ENCODE data around the gene PDCD4. TPM values are rescaled to one million over a fixed set of nuclear protein-coding genes. Genes with fewer than 3 reads are reported as not detected.

PDCD4 gene
- 11.2 TPM for polyA plus RNA-seq (2013, experiment 1 of 2)
- 30.2 TPM for polyA plus RNA-seq (2013, experiment 2 of 2)

GRCh38 chr10:110871298-110872084 is at the start of gene PDCD4:
Gene PDCD4 (plus strand): TSS chr10:110871928. CDS start chr10:110876028, 4,100 bp downstream.
- H3K27ac ChIP-seq (ENCODE audit: low read depth, low read length), result peak within 1 kb of the TSS; percentile 96
- peaks cover 20% of the 10 kb centered on the region for H3K4me1 ChIP-seq (ENCODE audit: insufficient read depth, low read length)
- no peaks in the 10 kb centered on the region; the same call in 1 of the 2 replicates for H3K36me3 ChIP-seq (ENCODE audit: insufficient read depth, low read length)
- WGBS, result 2% methylated on average over 47 of the region's 47 CpGs
- peak within 1 kb of the TSS; percentile 71 for H3K4me3 ChIP-seq (ENCODE audit: low read length)
- H3K9ac ChIP-seq (ENCODE audit: low read depth, low read length), result peak within 1 kb of the TSS; percentile 74
- no peaks in the 10 kb centered on the region for H3K27me3 ChIP-seq (ENCODE audit: insufficient read depth, low read length)
- no peaks in the 10 kb centered on the region for H3K9me3 ChIP-seq (ENCODE audit: insufficient read depth, low read depth, low read length)

DNA sequence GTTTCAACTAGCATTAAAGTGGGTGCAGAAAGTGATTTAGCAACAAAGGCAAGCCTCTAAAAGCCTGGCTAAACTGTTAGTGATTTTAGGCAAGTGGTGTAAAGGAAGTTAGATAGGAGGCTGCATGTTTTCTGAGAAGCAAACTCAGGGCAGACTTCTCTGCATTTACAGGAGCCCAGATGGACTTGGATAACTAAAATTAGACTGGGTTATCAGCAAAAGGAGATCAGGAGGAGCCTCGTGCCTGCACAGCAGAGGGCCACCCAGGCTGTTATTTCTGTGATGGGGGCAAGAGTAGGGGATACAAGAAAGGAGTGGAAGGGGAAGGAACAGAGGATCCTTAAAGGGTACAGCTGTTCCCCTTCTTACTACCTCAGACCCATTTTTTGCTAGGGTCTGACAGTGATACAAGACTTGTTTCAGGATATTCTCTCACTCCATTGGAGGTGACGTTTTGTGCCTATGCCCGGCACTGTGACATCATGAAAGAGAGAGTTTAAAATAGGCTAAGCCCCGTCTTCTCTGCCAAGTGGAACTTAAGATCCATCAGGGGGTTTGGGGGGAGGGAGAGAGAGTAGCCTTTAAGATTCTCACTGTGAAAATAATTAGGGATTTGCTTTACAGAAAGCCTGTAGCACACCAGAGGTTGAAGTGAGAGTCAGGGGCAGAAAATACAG is 49.6 kb upstream of the PDCD4 start:
- Histone ChIP-seq H3K36me3 (ENCODE audit: insufficient read depth, low read length) (no peaks in the 10 kb centered on the region), H3K9me3 (ENCODE audit: insufficient read depth, low read depth, low read length) (no peaks in the 10 kb centered on the region), H3K4me3 (ENCODE audit: low read length) (no peak overlapping the region), H3K9ac (ENCODE audit: low read depth, low read length) (peak overlapping the region; percentile 15; the same call in 1 of the 2 replicates), H3K27ac (ENCODE audit: low read depth, low read length) (no peak overlapping the region), H3K27me3 (ENCODE audit: insufficient read depth, low read length) (no peaks in the 10 kb centered on the region), H3K4me1 (ENCODE audit: insufficient read depth, low read length) (peaks cover 15% of the 10 kb centered on the region)
- 82% methylated on average over 4 of the region's 4 CpGs for WGBS

DNA sequence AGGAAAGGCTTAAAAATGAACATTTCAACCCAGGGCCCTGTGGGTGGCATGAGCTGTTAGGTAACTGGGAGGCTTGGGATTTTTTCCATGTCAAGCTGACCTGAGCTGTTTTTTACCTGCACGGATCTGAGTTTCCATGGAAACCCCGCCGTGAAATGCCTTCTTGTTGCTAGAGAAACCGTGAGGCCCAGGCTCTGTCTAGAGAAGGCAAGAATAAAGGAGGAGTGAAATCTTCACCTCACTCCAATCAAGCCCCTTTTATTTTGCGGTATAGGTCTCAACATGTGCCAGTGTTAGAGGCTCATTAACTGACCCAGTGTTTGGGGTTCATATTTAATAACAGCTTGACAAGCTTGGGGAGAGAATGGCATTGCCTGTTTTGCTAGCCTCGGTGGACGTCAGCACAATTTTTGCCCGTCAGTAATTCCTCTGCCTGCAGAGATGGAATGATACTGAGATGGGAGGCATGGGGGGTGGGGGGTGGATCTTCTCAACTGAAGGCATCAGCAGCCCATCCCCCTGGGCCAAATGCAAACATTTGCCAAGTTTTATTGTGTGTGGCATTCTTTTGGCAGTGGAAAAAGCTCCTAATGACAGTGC is 48.9 kb upstream of the PDCD4 start:
- Histone ChIP-seq H3K9me3 (ENCODE audit: insufficient read depth, low read depth, low read length) (no peaks in the 10 kb centered on the region), H3K27ac (ENCODE audit: low read depth, low read length) (no peak overlapping the region), H3K4me1 (ENCODE audit: insufficient read depth, low read length) (peaks cover 15% of the 10 kb centered on the region), H3K36me3 (ENCODE audit: insufficient read depth, low read length) (no peaks in the 10 kb centered on the region), H3K9ac (ENCODE audit: low read depth, low read length) (peak overlapping the region; percentile 15; the same call in 1 of the 2 replicates), H3K4me3 (ENCODE audit: low read length) (no peak overlapping the region; the same call in 1 of the 2 replicates), H3K27me3 (ENCODE audit: insufficient read depth, low read length) (no peaks in the 10 kb centered on the region)
- 57% methylated on average over 8 of the region's 8 CpGs for WGBS

GRCh38 chr10:110824152-110824441 is 47.6 kb upstream of the PDCD4 start:
- Histone ChIP-seq H3K27me3 (ENCODE audit: insufficient read depth, low read length) (no peaks in the 10 kb centered on the region), H3K9me3 (ENCODE audit: insufficient read depth, low read depth, low read length) (no peaks in the 10 kb centered on the region), H3K27ac (ENCODE audit: low read depth, low read length) (no peak overlapping the region), H3K4me3 (ENCODE audit: low read length) (no peak overlapping the region), H3K4me1 (ENCODE audit: insufficient read depth, low read length) (peaks cover 15% of the 10 kb centered on the region), H3K9ac (ENCODE audit: low read depth, low read length) (no peak overlapping the region), H3K36me3 (ENCODE audit: insufficient read depth, low read length) (no peaks in the 10 kb centered on the region)
- WGBS, result 91% methylated on average over 1 of the region's 1 CpG

DNA sequence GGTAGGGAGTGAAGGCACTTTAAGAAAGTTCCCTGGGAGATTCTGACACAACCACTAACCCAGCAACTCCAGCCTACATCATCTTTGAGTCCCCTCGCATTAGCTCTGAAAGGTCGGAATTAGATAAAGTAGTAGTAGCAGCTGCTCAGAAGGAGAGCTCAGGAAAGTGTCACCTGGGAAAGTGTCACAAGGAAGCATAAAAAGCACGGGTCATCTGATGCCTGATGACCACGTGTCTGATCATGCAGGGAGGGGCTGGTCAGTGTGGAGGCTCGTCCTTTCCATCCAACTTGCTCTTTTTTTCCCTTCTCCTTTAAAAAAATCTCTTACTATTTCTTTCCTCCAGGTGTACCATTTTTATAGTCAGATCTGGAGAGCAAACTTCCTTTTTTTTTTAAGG is 47.1 kb upstream of the PDCD4 start:
- peaks cover 15% of the 10 kb centered on the region for H3K4me1 ChIP-seq (ENCODE audit: insufficient read depth, low read length)
- no peak overlapping the region for H3K4me3 ChIP-seq (ENCODE audit: low read length)
- H3K9me3 ChIP-seq (ENCODE audit: insufficient read depth, low read depth, low read length), result no peaks in the 10 kb centered on the region
- H3K27me3 ChIP-seq (ENCODE audit: insufficient read depth, low read length), result no peaks in the 10 kb centered on the region
- WGBS, result 90% methylated on average over 5 of the region's 5 CpGs
- no peak overlapping the region for H3K9ac ChIP-seq (ENCODE audit: low read depth, low read length)
- H3K36me3 ChIP-seq (ENCODE audit: insufficient read depth, low read length), result no peaks in the 10 kb centered on the region
- no peak overlapping the region for H3K27ac ChIP-seq (ENCODE audit: low read depth, low read length)

- H3K4me3 ChIP-seq (ENCODE audit: low read length), result no peak overlapping the region
- H3K4me1 ChIP-seq (ENCODE audit: insufficient read depth, low read length), result peaks cover 15% of the 10 kb centered on the region
- H3K27ac ChIP-seq (ENCODE audit: low read depth, low read length), result no peak overlapping the region
- no peaks in the 10 kb centered on the region for H3K36me3 ChIP-seq (ENCODE audit: insufficient read depth, low read length)
- H3K9ac ChIP-seq (ENCODE audit: low read depth, low read length), result no peak overlapping the region
- no peaks in the 10 kb centered on the region for H3K9me3 ChIP-seq (ENCODE audit: insufficient read depth, low read depth, low read length)
- H3K27me3 ChIP-seq (ENCODE audit: insufficient read depth, low read length), result no peaks in the 10 kb centered on the region
- 96% methylated on average over 1 of the region's 1 CpG for WGBS
Measured at GRCh38 chr10:110825508-110825907, 46.2 kb upstream of the PDCD4 start.

DNA sequence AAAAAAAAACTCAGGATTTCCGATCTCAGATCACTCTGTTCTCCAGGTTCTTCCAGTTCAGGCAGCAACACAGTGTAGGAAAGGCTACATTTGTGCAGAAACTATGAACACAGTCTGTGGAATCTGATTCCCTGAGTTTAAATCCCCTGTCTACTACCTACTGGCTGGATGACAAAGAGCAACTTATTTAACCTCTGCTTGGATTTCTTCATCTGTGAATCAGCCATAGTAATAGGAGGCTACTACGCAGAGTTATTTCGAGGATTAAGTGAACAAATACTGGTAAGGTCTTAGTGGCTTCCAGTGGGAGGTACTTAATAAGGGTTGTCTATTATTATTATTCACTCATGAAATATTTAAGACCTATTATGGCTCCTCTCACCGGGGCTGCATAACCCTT is 44.3 kb upstream of the PDCD4 start:
- Histone ChIP-seq H3K27me3 (ENCODE audit: insufficient read depth, low read length) (no peaks in the 10 kb centered on the region), H3K9me3 (ENCODE audit: insufficient read depth, low read depth, low read length) (no peaks in the 10 kb centered on the region), H3K36me3 (ENCODE audit: insufficient read depth, low read length) (no peaks in the 10 kb centered on the region), H3K4me1 (ENCODE audit: insufficient read depth, low read length) (peaks cover 10% of the 10 kb centered on the region), H3K9ac (ENCODE audit: low read depth, low read length) (no peak overlapping the region), H3K4me3 (ENCODE audit: low read length) (no peak overlapping the region), H3K27ac (ENCODE audit: low read depth, low read length) (no peak overlapping the region)
- WGBS, result 73% methylated on average over 4 of the region's 4 CpGs

- Histone ChIP-seq H3K9ac (ENCODE audit: low read depth, low read length) (no peak overlapping the region), H3K36me3 (ENCODE audit: insufficient read depth, low read length) (no peaks in the 10 kb centered on the region), H3K4me1 (ENCODE audit: insufficient read depth, low read length) (peaks cover 6% of the 10 kb centered on the region), H3K4me3 (ENCODE audit: low read length) (no peak overlapping the region), H3K27ac (ENCODE audit: low read depth, low read length) (no peak overlapping the region), H3K9me3 (ENCODE audit: insufficient read depth, low read depth, low read length) (no peaks in the 10 kb centered on the region), H3K27me3 (ENCODE audit: insufficient read depth, low read length) (no peaks in the 10 kb centered on the region)
- 93% methylated on average over 8 of the region's 8 CpGs for WGBS
Measured at GRCh38 chr10:110827875-110828274, 43.9 kb upstream of the PDCD4 start.

DNA sequence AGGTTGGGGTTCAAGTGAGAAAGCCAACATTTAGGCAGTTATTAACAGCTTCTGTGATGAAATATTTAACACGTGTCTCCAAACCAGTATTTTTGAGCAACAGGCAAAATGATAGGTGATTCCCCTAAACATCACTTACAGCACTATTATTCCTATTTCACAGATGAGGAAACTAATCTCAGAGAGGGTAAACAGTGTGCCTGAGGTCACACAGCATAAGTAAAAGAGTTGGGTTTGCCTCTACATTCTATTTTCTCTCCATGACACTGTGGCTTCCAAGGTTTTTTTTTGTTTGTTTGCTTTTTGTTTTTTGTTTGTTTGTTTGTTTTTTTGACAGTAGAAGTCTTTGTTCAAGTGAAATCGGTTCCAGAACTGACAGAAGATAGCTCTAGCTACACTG is 43.2 kb upstream of the PDCD4 start:
- H3K27me3 ChIP-seq (ENCODE audit: insufficient read depth, low read length), result no peaks in the 10 kb centered on the region
- WGBS, result 85% methylated on average over 2 of the region's 2 CpGs
- H3K4me3 ChIP-seq (ENCODE audit: low read length), result no peak overlapping the region
- H3K4me1 ChIP-seq (ENCODE audit: insufficient read depth, low read length), result no peaks in the 10 kb centered on the region; the same call in 1 of the 2 replicates
- H3K9me3 ChIP-seq (ENCODE audit: insufficient read depth, low read depth, low read length), result no peaks in the 10 kb centered on the region
- no peak overlapping the region for H3K27ac ChIP-seq (ENCODE audit: low read depth, low read length)
- no peak overlapping the region for H3K9ac ChIP-seq (ENCODE audit: low read depth, low read length)
- H3K36me3 ChIP-seq (ENCODE audit: insufficient read depth, low read length), result no peaks in the 10 kb centered on the region

DNA sequence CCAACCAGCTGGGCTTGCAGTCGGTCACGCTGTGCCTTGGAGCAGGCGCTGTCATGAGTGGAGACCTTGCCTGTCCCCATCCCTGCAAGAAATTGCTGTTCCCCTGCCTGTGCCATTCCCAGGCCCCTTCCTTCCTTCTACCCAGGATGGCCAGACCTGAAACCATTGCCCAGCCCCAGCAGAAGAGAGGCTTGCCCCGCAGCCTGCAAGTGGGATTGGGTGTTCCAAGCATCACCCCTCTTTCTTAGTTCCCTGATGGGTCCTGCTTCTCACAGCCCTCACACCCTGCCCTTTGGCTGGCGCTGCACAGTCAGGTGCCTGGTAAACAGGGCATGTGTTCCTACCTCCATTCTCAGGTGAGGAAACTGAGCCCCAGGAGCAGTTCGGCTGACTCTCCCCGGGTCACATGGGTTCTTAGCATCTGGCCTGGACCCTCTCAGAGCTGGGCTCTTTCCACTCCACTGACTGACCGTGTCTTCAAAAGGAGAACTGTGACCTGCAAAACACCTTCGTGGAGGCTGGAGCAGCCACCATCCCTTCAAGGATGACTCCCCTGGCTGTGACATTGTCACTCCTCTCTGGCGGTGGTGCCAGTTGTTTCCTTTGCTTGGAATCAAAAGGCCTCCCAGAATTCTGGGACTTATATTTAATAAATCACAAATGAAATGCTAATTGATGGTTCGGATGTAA is 41.9 kb upstream of the PDCD4 start:
- H3K9ac ChIP-seq (ENCODE audit: low read depth, low read length), result no peak overlapping the region
- no peak overlapping the region for H3K27ac ChIP-seq (ENCODE audit: low read depth, low read length)
- no peak overlapping the region for H3K4me3 ChIP-seq (ENCODE audit: low read length)
- H3K4me1 ChIP-seq (ENCODE audit: insufficient read depth, low read length), result peaks cover 5% of the 10 kb centered on the region; the same call in 1 of the 2 replicates
- H3K9me3 ChIP-seq (ENCODE audit: insufficient read depth, low read depth, low read length), result no peaks in the 10 kb centered on the region
- H3K36me3 ChIP-seq (ENCODE audit: insufficient read depth, low read length), result no peaks in the 10 kb centered on the region
- H3K27me3 ChIP-seq (ENCODE audit: insufficient read depth, low read length), result no peaks in the 10 kb centered on the region
- 92% methylated on average over 11 of the region's 11 CpGs for WGBS
